H1 (cell line): ENCODE data around the gene FBN1. TPM values are rescaled to one million over a fixed set of nuclear protein-coding genes. Genes with fewer than 3 reads are reported as not detected.

Experiments
- CHD2 ChIP-seq: IDR thresholded peaks from 2 replicates; pipeline ENCODE4 v1.6.1; 2012; ENCODE audit warnings: low read length, improper control_type of control experiment
- EZH2 ChIP-seq: fragments of 200-600 bp; sonication (generic); IDR thresholded peaks from 2 replicates; pipeline ENCODE4 v1.7.1; 2012; ENCODE audit warnings: low read depth, mild to moderate bottlenecking, moderate library complexity, low read length, inconsistent platforms; ENCODE audit not compliant: severe bottlenecking
- MAFK ChIP-seq: IDR thresholded peaks from 2 replicates; pipeline ENCODE4 v1.6.1; 2012; ENCODE audit warnings: low read depth, mild to moderate bottlenecking, improper control_type of control experiment, low read length
- PHF8 ChIP-seq: fragments of 200-600 bp; sonication (generic); conservative IDR thresholded peaks from 2 replicates; pipeline ENCODE4 v1.7.1; 2012; ENCODE audit warnings: low read depth, mild to moderate bottlenecking, inconsistent platforms, low read length, moderate library complexity
- SP4 ChIP-seq: IDR thresholded peaks from 2 replicates; pipeline ENCODE4 v1.6.1; 2012; ENCODE audit warnings: low read length, inconsistent platforms
- polyA plus RNA-seq, 7 experiments: library from polyadenylated mRNA; depleted of rRNA in 3 of 7; stranded (reverse) in 5 of 7; unstranded in 2 of 7; fragments of >200 nt in 5 of 7; fragments of 200-250 nt in 2 of 7; gene quantifications; 1 replicate in 5 of 7; 2 replicates in 1 of 7; 4 replicates in 1 of 7; pipeline versions ENCODE4 v1.2.1 to v1.2.3, GENCODE V29; 2011 to 2013; ENCODE audit warnings: missing spikeins in 2 of 7, mixed read lengths in 2 of 7
- total RNA-seq: library from RNA; stranded (reverse); fragmentation: NEBNext Ultra II Directional; extraction: Animal tissue kit (Norgen Biotek cat#: 25700); gene quantifications from 2 replicates; pipeline ENCODE4 v1.2.1, GENCODE V29; 2021

Gene FBN1
- total and polyA plus RNA-seq, 2 of the 8 experiments (the other 6 are each of a cell fraction or from before 2014, with no cell fraction given): 3.0 to 4.0 TPM

GRCh38 chr15:48416301-48416700 lies 229.2 kb downstream of the FBN1 start (continued):
- no peak for TF ChIP-seq MAFK
- no peak for TF ChIP-seq EZH2
- TF ChIP-seq CHD2: no peak
- no peak for TF ChIP-seq SP4
- no peak for TF ChIP-seq PHF8
